ENCODE results near the gene SMAD5. TPM values are rescaled to one million over a fixed set of nuclear protein-coding genes. Genes with fewer than 3 reads are reported as not detected.

SMAD5 gene
- total and polyA plus RNA-seq, 2 of the 4 experiments (the other 2 are of a cell fraction): 37.4 to 101 TPM

GRCh38 chr5:136159457-136159856 lies 26.8 kb downstream of the SMAD5 start:
- H3K4me1 ChIP-seq (ENCODE audit: control insufficient read depth, insufficient read depth, low read length): peaks cover 8% of the 10 kb centered on the region
- H2BK5ac ChIP-seq (ENCODE audit: low read depth, low read length, poor library complexity, severe bottlenecking): peak overlapping the region; percentile 70
- ATAC-seq (ENCODE audit: low read depth): peak; percentile 88
- H3K9me3 ChIP-seq (ENCODE audit: control insufficient read depth, insufficient read depth, low read length): no peaks in the 10 kb centered on the region
- no peak overlapping the region for H3K4ac ChIP-seq (ENCODE audit: low read depth, low read length)
- H3K56ac ChIP-seq (ENCODE audit: extremely low read depth, insufficient read depth, low read length): no peak overlapping the region
- no peak overlapping the region for H4K91ac ChIP-seq (ENCODE audit: insufficient read depth, low read depth, low read length)
- dilution Hi-C loops (cut with HindIII; ENCODE audit: low sequenced_read_pairs, unreplicated experiment) (no loop called here), intact Hi-C loops (cut with micrococcal nuclease) (loop anchor here (1.0 kb wide), 1 partner anchor 26 kb away; no protein-coding TSS in a partner anchor), in situ Hi-C loops (cut with MboI; ENCODE audit: low sequenced_read_pairs) (no loop called here)
- no peak overlapping the region for H2BK20ac ChIP-seq (ENCODE audit: low read depth, low read length)
- no peak overlapping the region for H2BK15ac ChIP-seq (ENCODE audit: low read depth, low read length)
- no peak overlapping the region for H3K4me3 ChIP-seq (ENCODE audit: insufficient read depth, low read depth, low read length)
- H4K20me1 ChIP-seq (ENCODE audit: insufficient read depth, low read length): peaks cover 23% of the 10 kb centered on the region; the same call in 1 of the 2 replicates
- H2AK5ac ChIP-seq (ENCODE audit: low read depth, low read length): no peak overlapping the region
- no peak overlapping the region; the same call in 1 of the 2 replicates for H4K5ac ChIP-seq (ENCODE audit: low read depth, low read length)
- no peak overlapping the region for H3K14ac ChIP-seq (replicated peaks; ENCODE audit: low read depth, low read length)
- CTCF ChIA-PET: interaction anchor here (0.7 to 1.2 kb wide), 2 partner anchors 15 to 1334 kb away, joined by 4 read pairs; no protein-coding TSS in a partner anchor
- no peak overlapping the region for H2AFZ ChIP-seq (replicated peaks; ENCODE audit: low read length, poor library complexity)
- H3K79me1 ChIP-seq (ENCODE audit: low read depth in 1 of 2, low read length in 2 of 2): peaks cover 39 to 46% of the 10 kb centered on the region in 2 experiments
- H3K9ac ChIP-seq (ENCODE audit: low read depth, low read length): no peak overlapping the region
- no peak overlapping the region for H4K8ac ChIP-seq (ENCODE audit: low read depth in 2 of 2, low read length in 2 of 2)
- H2BK120ac ChIP-seq (ENCODE audit: low read depth, low read length): no peak overlapping the region
- H3K36me3 ChIP-seq (ENCODE audit: control insufficient read depth, insufficient read depth, low read length): peaks cover 18% of the 10 kb centered on the region
- peaks cover 14% of the 10 kb centered on the region; the same call in 1 of the 2 replicates for H3K9me1 ChIP-seq (ENCODE audit: insufficient read depth, low read length)
- POLR2A ChIA-PET (ENCODE audit: unreplicated experiment): no interaction called here
- DNase-seq: peak; percentile 53
- peak overlapping the region; percentile 77 for H3K4me2 ChIP-seq (ENCODE audit: low read depth, low read length)
- no CpG with 5 or more reads among the region's 3 CpGs for WGBS, 2 experiments (ENCODE audit: extremely low coverage in 2 of 2, insufficient read length in 1 of 2)
- H3K27ac ChIP-seq (ENCODE audit: insufficient read depth, low read length): no peak overlapping the region
- no peaks in the 10 kb centered on the region for H3K27me3 ChIP-seq (ENCODE audit: control insufficient read depth, insufficient read depth, low read length)
- no peak overlapping the region for H2AK9ac ChIP-seq (replicated peaks; ENCODE audit: low read depth, low read length, poor library complexity)
- no peak overlapping the region for H3K23ac ChIP-seq (ENCODE audit: low read depth, low read length)
- no peak for TF ChIP-seq RCOR1 (IDR thresholded peaks at IDR 0.05; ENCODE audit: insufficient replicate concordance, low read length)
- TF ChIP-seq FOS (IDR thresholded peaks at IDR 0.05; ENCODE audit: low read depth, low read length): no peak
- TF ChIP-seq CHD1 (IDR thresholded peaks at IDR 0.05; ENCODE audit: low read depth, low read length): no peak
- TF ChIP-seq MXI1 (IDR thresholded peaks at IDR 0.05; ENCODE audit: borderline replicate concordance, low read depth, low read length): no peak
- TF ChIP-seq USF2 (IDR thresholded peaks at IDR 0.05; ENCODE audit: low read depth, low read length): no peak
- no peak for TF ChIP-seq RAD21 (IDR thresholded peaks at IDR 0.05; ENCODE audit: low read length)
- TF ChIP-seq ELK1 (IDR thresholded peaks at IDR 0.05; ENCODE audit: borderline replicate concordance, low read depth, low read length): no peak
- TF ChIP-seq CEBPB (IDR thresholded peaks at IDR 0.05; ENCODE audit: low read depth, low read length): no peak
- no peak for TF ChIP-seq MAZ (IDR thresholded peaks at IDR 0.05; ENCODE audit: borderline replicate concordance, low read depth, low read length)
- no peak for TF ChIP-seq POLR2A (IDR thresholded peaks at IDR 0.05; ENCODE audit: low read depth, low read length)
- TF ChIP-seq RFX5 (IDR thresholded peaks at IDR 0.05; ENCODE audit: low read depth, low read length): no peak
- no peak for TF ChIP-seq MAFK (IDR thresholded peaks at IDR 0.05; ENCODE audit: low read depth, low read length)
- no peak for TF ChIP-seq BHLHE40 (IDR thresholded peaks at IDR 0.05; ENCODE audit: low read depth, low read length)
- TF ChIP-seq CTCF (conservative IDR thresholded peaks at IDR 0.05; ENCODE audit: low read depth, low read length): no peak
- TF ChIP-seq NFE2L2 (IDR thresholded peaks at IDR 0.05; ENCODE audit: low read depth, low read length): no peak
- TF ChIP-seq SMC3 (IDR thresholded peaks at IDR 0.05; ENCODE audit: low read depth, low read length): no peak
- no peak overlapping the region for H3K18ac ChIP-seq (ENCODE audit: low read depth, low read length)
- no TSS peak for BruUV-seq (replicated peaks)
